BJ (cell line): Measurements from ENCODE around the gene FGF14. TPM values are rescaled to one million over a fixed set of nuclear protein-coding genes. Genes with fewer than 3 reads are reported as not detected.

Experiments used
- CTCF ChIA-PET: fragments of 350-600 bp; formaldehyde crosslinking; extraction: SDS; loops from one replicate; lab custom pipeline; 2021; ENCODE audit warnings: antibody characterized with exemption, inconsistent platforms; lab: Yijun Ruan, JAX
- POLR2A ChIA-PET: fragments of 300-600 bp; sonication (Branson Sonifier 250); formaldehyde crosslinking; extraction: SDS; loops from one replicate; lab custom pipeline; 2021; ENCODE audit warnings: antibody characterized with exemption; lab: Charles Lee
- DNase-seq: peaks from one replicate; pipeline ENCODE4 v3.0.0-alpha.2; 2011; ENCODE audit warnings: low read depth
- H3K27me3 ChIP-seq: 2 replicates; pipeline ENCODE4 v1.6.0; 2011; ENCODE audit warnings: low read length; ENCODE audit not compliant: control insufficient read depth, insufficient read depth
- H3K36me3 ChIP-seq: 2 replicates; pipeline ENCODE4 v1.5.1; 2011; ENCODE audit warnings: low read length; ENCODE audit not compliant: control insufficient read depth, insufficient read depth
- H3K4me3 ChIP-seq: 2 replicates; pipeline ENCODE4 v1.5.1; 2011; ENCODE audit warnings: low read depth, mild to moderate bottlenecking, control low read depth, low read length
- CTCF ChIP-seq: IDR thresholded peaks from 2 replicates; pipeline ENCODE4 v1.5.1; 2011; ENCODE audit warnings: low read depth, mild to moderate bottlenecking, control low read depth, inconsistent platforms, low read length, moderate library complexity; ENCODE audit not compliant: insufficient read depth
- polyA plus RNA-seq: library from polyadenylated mRNA; depleted of rRNA; stranded (reverse); fragments of >200 nt; gene quantifications from 2 replicates; pipeline ENCODE4 v1.2.3, GENCODE V29; 2011

Gene FGF14
- polyA plus RNA-seq, 1 experiment = 0.01 TPM

DNA sequence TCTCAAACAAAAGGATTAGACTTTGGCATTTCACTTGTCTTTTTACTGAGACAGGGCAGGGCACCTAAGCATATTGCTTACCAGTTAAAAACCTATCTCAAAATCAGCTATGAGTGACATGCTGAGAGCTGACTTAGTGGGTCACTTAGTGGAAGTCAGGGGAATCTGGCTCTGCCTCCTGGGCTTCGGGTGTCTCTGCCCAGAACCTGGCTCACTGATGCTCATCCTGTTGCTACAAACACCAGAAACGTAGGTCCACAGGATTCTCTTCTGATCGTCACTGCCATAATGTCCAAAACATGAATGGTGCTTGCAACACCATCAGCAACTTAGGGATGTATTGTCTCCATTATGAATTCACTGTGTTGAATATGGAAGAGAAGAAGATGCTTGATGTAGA, 673.2 kb downstream of the FGF14 start:
- Histone ChIP-seq H3K27me3 (no peaks in the 10 kb centered on the region), H3K4me3 (no peak overlapping the region), H3K36me3 (no peaks in the 10 kb centered on the region)
- no peak for DNase-seq
- POLR2A ChIA-PET = no interaction called here
- CTCF ChIA-PET = interaction anchor here (0.6 to 1.9 kb wide), 2 partner anchors 7 to 853 kb away, joined by 3 to 5 read pairs; no protein-coding TSS in a partner anchor
- no peak for TF ChIP-seq CTCF

- POLR2A ChIA-PET = no interaction called here
- no peak for DNase-seq
- H3K27me3 ChIP-seq = no peaks in the 10 kb centered on the region
- H3K4me3 ChIP-seq = no peak overlapping the region
- CTCF ChIA-PET = interaction anchor here (0.6 kb wide), 1 partner anchor 854 kb away, joined by 3 read pairs; no protein-coding TSS in a partner anchor
- no peaks in the 10 kb centered on the region for H3K36me3 ChIP-seq
- TF ChIP-seq CTCF = no peak
These were observed 673.8 kb downstream of the FGF14 start for GRCh38 chr13:101728021-101728420.

DNA sequence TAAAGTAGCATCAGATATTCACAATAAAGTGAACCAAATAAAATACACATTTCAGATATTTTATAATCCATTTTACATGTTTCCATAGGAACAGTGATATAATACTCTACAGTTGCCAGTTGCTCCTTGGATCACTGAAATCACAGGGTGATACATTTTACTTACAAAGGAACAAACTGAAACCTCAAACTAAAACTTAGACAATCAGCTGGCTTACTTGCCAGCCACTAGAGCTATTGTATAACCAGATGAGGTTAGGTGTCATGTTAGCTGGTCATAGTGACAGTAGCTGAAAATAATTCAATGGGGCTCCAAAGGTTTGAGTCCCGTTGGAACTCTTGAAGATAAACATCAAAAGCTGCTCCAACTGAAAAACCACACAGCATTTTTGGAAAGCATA, 674.7 kb downstream of the FGF14 start:
- no peaks in the 10 kb centered on the region for H3K27me3 ChIP-seq
- CTCF ChIA-PET = no interaction called here
- DNase-seq = no peak
- no peak for TF ChIP-seq CTCF
- no peaks in the 10 kb centered on the region for H3K36me3 ChIP-seq
- POLR2A ChIA-PET = no interaction called here
- no peak overlapping the region for H3K4me3 ChIP-seq

- ChIA-PET CTCF (no interaction called here), POLR2A (no interaction called here)
- H3K36me3 ChIP-seq = no peaks in the 10 kb centered on the region
- no peak for DNase-seq
- H3K4me3 ChIP-seq = no peak overlapping the region
- no peaks in the 10 kb centered on the region for H3K27me3 ChIP-seq
- TF ChIP-seq CTCF = no peak
These were observed 675.2 kb downstream of the FGF14 start for GRCh38 chr13:101726681-101727080.

GRCh38 chr13:101718496-101718895, 683.4 kb downstream of the FGF14 start:
- TF ChIP-seq CTCF = no peak
- Histone ChIP-seq H3K4me3 (no peak overlapping the region), H3K27me3 (no peaks in the 10 kb centered on the region), H3K36me3 (no peaks in the 10 kb centered on the region)
- no peak for DNase-seq
- CTCF ChIA-PET = no interaction called here
- POLR2A ChIA-PET = no interaction called here
